Testis (tissue), 3 donors: Measurements from ENCODE around the gene ST7. TPM values are rescaled to one million over a fixed set of nuclear protein-coding genes. Genes with fewer than 3 reads are reported as not detected.

Experiments used
- DNase-seq: peaks from one replicate; pipeline ENCODE4 v3.0.0-alpha.2; 2019
- H3K27ac ChIP-seq, 2 donors: fragments of 200-600 bp; sonication (generic); one replicate each; pipeline ENCODE4 v1.5.1; 2019
- H3K27me3 ChIP-seq: fragments of 200-600 bp; sonication (generic); one replicate; pipeline ENCODE4 v1.5.1; 2019
- H3K36me3 ChIP-seq: fragments of 200-600 bp; sonication (generic); one replicate; pipeline ENCODE4 v1.5.1; 2017; ENCODE audit warnings: low read depth; ENCODE audit errors: missing control alignments
- H3K4me1 ChIP-seq: fragments of 200-600 bp; sonication (generic); one replicate; pipeline ENCODE4 v1.5.1; 2019
- H3K4me3 ChIP-seq, 2 donors: fragments of 200-600 bp; sonication (generic); one replicate each; pipeline ENCODE4 v1.5.1; 2017 to 2019
- H3K9me3 ChIP-seq: fragments of 200-600 bp; sonication (generic); one replicate; pipeline ENCODE4 v1.5.1; 2017
- CTCF ChIP-seq, 3 experiments: fragments of 450-650 bp in 2 of 3; fragments of 200-600 bp in 1 of 3; sonication (generic) in 1 of 3; IDR thresholded peaks; one replicate each; pipeline ENCODE4 v1.5.1; 2016 to 2019; ENCODE audit warnings: antibody characterized with exemption in 3 of 3, mild to moderate bottlenecking in 2 of 3, moderate library complexity in 1 of 3
- POLR2A ChIP-seq: fragments of 450-650 bp; IDR thresholded peaks from one replicate; pipeline ENCODE4 v1.6.1; 2017; ENCODE audit warnings: antibody characterized with exemption, mild to moderate bottlenecking, moderate library complexity
- WGBS, 2 donors: methylation state at CpG; one replicate each; pipeline ENCODE4 v1.1.5; 2018; 5-methylcytosine and 5-hydroxymethylcytosine counted together
- intact Hi-C: fragments of 100-400 bp; cut with DNase I; formaldehyde crosslinking; loops from one replicate; pipeline ENCODE4 v1.15.1; 2023; ENCODE audit warnings: low total_unique reads
- polyA plus RNA-seq: library from polyadenylated mRNA; stranded (reverse); fragments of 350-450 nt; fragmentation: Illumina TruSeq; extraction: RNeasy Lipid Tissue Mini Kit (QIAGEN cat#74804); gene quantifications from one replicate; pipeline ENCODE4 v1.2.3, GENCODE V29; 2014; ENCODE audit warnings: low read depth, low replicate concordance; ENCODE audit not compliant: insufficient read depth
- total RNA-seq, 2 donors: library from RNA; depleted of rRNA; stranded (reverse); fragments of >200 nt; gene quantifications; one replicate each; pipeline ENCODE4 v1.2.3, GENCODE V29; 2016

The ST7 gene
- total and polyA plus RNA-seq, 3 donors from 2014 or later, result 15.9 to 25.3 (median 23.2) TPM

GRCh38 chr7:116967254-116967922, 14.1 kb downstream of the ST7 start:
- H3K27me3 ChIP-seq, result no peaks in the 10 kb centered on the region
- H3K27ac ChIP-seq, result no peak overlapping the region
- no peak overlapping the region for H3K4me3 ChIP-seq
- no peaks in the 10 kb centered on the region for H3K4me1 ChIP-seq
- TF ChIP-seq CTCF (IDR thresholded peaks at IDR 0.05) (no peak), POLR2A (no peak)
- 93 to 94% methylated on average over 5 of the region's 5 CpGs for WGBS, 2 donors
- H3K36me3 ChIP-seq, result no peaks in the 10 kb centered on the region
- H3K9me3 ChIP-seq, result no peaks in the 10 kb centered on the region
- no peak for DNase-seq
- intact Hi-C loops, result no loop called here

- TF ChIP-seq CTCF (IDR thresholded peaks at IDR 0.05) (no peak), POLR2A (no peak)
- no peak overlapping the region for H3K4me3 ChIP-seq
- 89 to 92% methylated on average over 1 of the region's 1 CpG for WGBS, 2 donors
- no peak overlapping the region for H3K27ac ChIP-seq
- H3K27me3 ChIP-seq, result no peaks in the 10 kb centered on the region
- no peaks in the 10 kb centered on the region for H3K36me3 ChIP-seq
- DNase-seq, result no peak
- no peaks in the 10 kb centered on the region for H3K9me3 ChIP-seq
- intact Hi-C loops, result no loop called here
- no peaks in the 10 kb centered on the region for H3K4me1 ChIP-seq
These were observed 14.7 kb downstream of the ST7 start for GRCh38 chr7:116967983-116968382.

- no peak overlapping the region for H3K4me3 ChIP-seq
- no peaks in the 10 kb centered on the region for H3K9me3 ChIP-seq
- no peak for DNase-seq
- no peaks in the 10 kb centered on the region for H3K27me3 ChIP-seq
- no peaks in the 10 kb centered on the region for H3K4me1 ChIP-seq
- no peak for TF ChIP-seq POLR2A
- TF ChIP-seq CTCF (IDR thresholded peaks at IDR 0.05), result no peak
- no peaks in the 10 kb centered on the region for H3K36me3 ChIP-seq
- H3K27ac ChIP-seq, result no peak overlapping the region
- intact Hi-C loops, result no loop called here
These were observed 15.3 kb downstream of the ST7 start for GRCh38 chr7:116968631-116969030.

GRCh38 chr7:116969371-116969902, 16.1 kb downstream of the ST7 start:
- no peak for DNase-seq
- 90 to 91% methylated on average over 3 of the region's 3 CpGs for WGBS, 2 donors

More at GRCh38 chr7:116969371-116969902, 16.1 kb downstream of the ST7 start:
- H3K4me3 ChIP-seq, result no peak overlapping the region
- TF ChIP-seq CTCF (IDR thresholded peaks at IDR 0.05) (no peak), POLR2A (no peak)
- no peaks in the 10 kb centered on the region for H3K4me1 ChIP-seq
- no peak overlapping the region for H3K27ac ChIP-seq
- intact Hi-C loops, result no loop called here
- no peaks in the 10 kb centered on the region for H3K27me3 ChIP-seq
- H3K9me3 ChIP-seq, result no peaks in the 10 kb centered on the region
- no peaks in the 10 kb centered on the region for H3K36me3 ChIP-seq
